MM.1S (cell line): ENCODE data around the gene DENND2D.

Experiments used
- DNase-seq: peaks from one replicate; pipeline ENCODE4 v3.0.0-alpha.2; 2015
- H2AFZ ChIP-seq: fragments of 300-600 bp; sonication (generic); 2 replicates; pipeline ENCODE4 v1.6.0; 2016; ENCODE audit warnings: antibody characterized with exemption, low read length
- H3F3A ChIP-seq: fragments of 300-600 bp; sonication (generic); 2 replicates; pipeline ENCODE4 v1.6.1; 2016; ENCODE audit warnings: mild to moderate bottlenecking, antibody characterized with exemption, low read length, moderate library complexity, mixed read lengths; ENCODE audit not compliant: insufficient read depth
- H3K27ac ChIP-seq: fragments of 300-600 bp; sonication (generic); 2 replicates; pipeline ENCODE4 v1.5.1; 2016; ENCODE audit warnings: mild to moderate bottlenecking, low read length
- H3K27me3 ChIP-seq: fragments of 300-600 bp; sonication (generic); replicated peaks from 2 replicates; pipeline ENCODE4 v1.6.0; 2016; ENCODE audit warnings: low read length; ENCODE audit not compliant: insufficient read depth
- H3K36me3 ChIP-seq: fragments of 300-600 bp; sonication (generic); replicated peaks from 2 replicates; pipeline ENCODE4 v1.6.1; 2016; ENCODE audit warnings: mild to moderate bottlenecking, low read length, mixed read lengths; ENCODE audit not compliant: insufficient read depth
- H3K4me1 ChIP-seq: fragments of 300-600 bp; sonication (generic); 2 replicates; pipeline ENCODE4 v1.6.1; 2016; ENCODE audit warnings: low read length, mixed read lengths
- H3K4me2 ChIP-seq: fragments of 300-600 bp; sonication (generic); 2 replicates; pipeline ENCODE4 v1.6.0; 2016; ENCODE audit warnings: low read depth, low read length
- H3K4me3 ChIP-seq: fragments of 300-600 bp; sonication (generic); 2 replicates; pipeline ENCODE4 v1.5.1; 2016; ENCODE audit warnings: low read length, mixed read lengths
- H3K79me2 ChIP-seq: fragments of 300-600 bp; sonication (generic); 2 replicates; pipeline ENCODE4 v1.6.1; 2016; ENCODE audit warnings: mixed run types, low read length, mixed read lengths
- H3K9ac ChIP-seq: fragments of 300-600 bp; sonication (generic); 2 replicates; pipeline ENCODE4 v1.6.1; 2016; ENCODE audit warnings: low read length, mixed read lengths
- H3K9me2 ChIP-seq: fragments of 300-600 bp; sonication (generic); replicated peaks from 2 replicates; pipeline ENCODE4 v1.6.1; 2016; ENCODE audit warnings: mild to moderate bottlenecking, low read length, mixed read lengths; ENCODE audit not compliant: insufficient read depth
- H3K9me3 ChIP-seq: fragments of 300-600 bp; sonication (generic); replicated peaks from 2 replicates; pipeline ENCODE4 v1.6.1; 2016; ENCODE audit warnings: mild to moderate bottlenecking, low read length, mixed read lengths; ENCODE audit not compliant: insufficient read depth
- H4K20me1 ChIP-seq: fragments of 300-600 bp; sonication (generic); 2 replicates; pipeline ENCODE4 v1.6.1; 2016; ENCODE audit warnings: mild to moderate bottlenecking, low read length, moderate library complexity, mixed read lengths; ENCODE audit not compliant: insufficient read depth
- CTCF ChIP-seq: fragments of 300-600 bp; sonication (generic); IDR thresholded peaks from 2 replicates; pipeline ENCODE4 v1.5.1; 2016; ENCODE audit warnings: antibody characterized with exemption, low read length, mixed read lengths
- EZH2 ChIP-seq: fragments of 300-600 bp; sonication (generic); optimal IDR thresholded peaks from 2 replicates; pipeline ENCODE3; 2017; ENCODE audit warnings: low read depth, mild to moderate bottlenecking, antibody characterized with exemption, low read length, mixed read lengths
- EZH2phosphoT487 ChIP-seq: fragments of 300-600 bp; sonication (generic); IDR thresholded peaks from 2 replicates; pipeline ENCODE4 v1.6.1; 2018; ENCODE audit warnings: antibody characterized with exemption, low read length

DENND2D gene

GRCh38 chr1:111176678-111177077 is 23.8 kb downstream of the DENND2D start:
- Histone ChIP-seq H3K4me3 (no peak overlapping the region), H3K27ac (no peak overlapping the region), H3K79me2 (no peaks in the 10 kb centered on the region), H3K9me2 (no peaks in the 10 kb centered on the region), H3K9me3 (no peaks in the 10 kb centered on the region), H3K4me2 (no peak overlapping the region), H3K36me3 (no peaks in the 10 kb centered on the region), H3F3A (no peaks in the 10 kb centered on the region), H3K27me3 (no peaks in the 10 kb centered on the region), H2AFZ (no peak overlapping the region), H3K4me1 (no peaks in the 10 kb centered on the region), H4K20me1 (no peaks in the 10 kb centered on the region), H3K9ac (no peak overlapping the region)
- no peak for DNase-seq
- TF ChIP-seq EZH2phosphoT487 (no peak), CTCF (no peak), EZH2 (no peak)

- H3K27me3 ChIP-seq: no peaks in the 10 kb centered on the region
- no peak overlapping the region for H3K4me3 ChIP-seq
- H2AFZ ChIP-seq: no peak overlapping the region
- no peaks in the 10 kb centered on the region for H3K9me3 ChIP-seq
- H3K4me2 ChIP-seq: no peak overlapping the region
- H3K4me1 ChIP-seq: no peaks in the 10 kb centered on the region
- no peak overlapping the region for H3K9ac ChIP-seq
- no peak for TF ChIP-seq CTCF
- no peaks in the 10 kb centered on the region for H3K79me2 ChIP-seq
- no peaks in the 10 kb centered on the region for H3F3A ChIP-seq
- no peaks in the 10 kb centered on the region for H3K9me2 ChIP-seq
- no peak for DNase-seq
- H3K36me3 ChIP-seq: no peaks in the 10 kb centered on the region
- no peak overlapping the region for H3K27ac ChIP-seq
- no peaks in the 10 kb centered on the region for H4K20me1 ChIP-seq
Observed at GRCh38 chr1:111175349-111175748, 25.1 kb downstream of the DENND2D start.

- Histone ChIP-seq H3K4me1 (no peaks in the 10 kb centered on the region), H3K9me3 (no peaks in the 10 kb centered on the region), H3K36me3 (no peaks in the 10 kb centered on the region), H3K27ac (no peak overlapping the region), H3K9me2 (no peaks in the 10 kb centered on the region), H3K9ac (no peak overlapping the region), H2AFZ (no peak overlapping the region), H3K4me3 (no peak overlapping the region), H3K27me3 (no peaks in the 10 kb centered on the region), H3K4me2 (no peak overlapping the region), H3K79me2 (no peaks in the 10 kb centered on the region), H3F3A (no peaks in the 10 kb centered on the region), H4K20me1 (no peaks in the 10 kb centered on the region)
- TF ChIP-seq CTCF (no peak), EZH2 (no peak), EZH2phosphoT487 (no peak)
- no peak for DNase-seq
Observed at GRCh38 chr1:111174070-111174469, 26.4 kb downstream of the DENND2D start.

DNA sequence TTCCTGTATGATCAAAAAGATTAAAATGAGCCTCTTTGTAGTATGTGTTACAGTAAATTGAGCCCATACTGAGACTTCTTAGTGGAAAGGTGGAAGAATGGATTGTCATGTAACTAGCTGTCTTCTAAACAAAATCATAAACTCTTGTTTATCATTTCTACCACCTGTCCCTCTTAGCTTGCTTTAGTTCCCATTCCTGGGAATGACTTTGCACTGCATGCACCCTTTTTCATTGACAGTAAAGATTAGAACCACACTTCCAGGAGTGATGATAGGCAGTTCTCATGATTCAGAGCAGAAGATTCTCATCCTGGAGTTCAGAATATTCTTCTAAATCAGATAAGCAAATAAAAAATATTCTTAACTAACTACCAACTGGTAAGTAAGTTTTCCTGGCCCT is 28.0 kb downstream of the DENND2D start:
- Histone ChIP-seq H2AFZ (no peak overlapping the region), H3K9ac (no peak overlapping the region), H3F3A (no peaks in the 10 kb centered on the region)

More for the DNA sequence above, 28.0 kb downstream of the DENND2D start:
- Histone ChIP-seq H3K79me2 (no peaks in the 10 kb centered on the region), H3K9me3 (no peaks in the 10 kb centered on the region), H3K27me3 (no peaks in the 10 kb centered on the region), H3K27ac (no peak overlapping the region), H3K9me2 (no peaks in the 10 kb centered on the region), H3K36me3 (no peaks in the 10 kb centered on the region), H3K4me1 (no peaks in the 10 kb centered on the region), H3K4me3 (no peak overlapping the region), H4K20me1 (no peaks in the 10 kb centered on the region), H3K4me2 (no peak overlapping the region)
- DNase-seq: no peak
- TF ChIP-seq CTCF: no peak
- no peak for TF ChIP-seq EZH2
- TF ChIP-seq EZH2phosphoT487: no peak
